H9 (cell line): ENCODE results near the gene FAM221B. TPM values are rescaled to one million over a fixed set of nuclear protein-coding genes. Genes with fewer than 3 reads are reported as not detected.

Experiments
- DNase-seq: peaks from one replicate; pipeline ENCODE4 v3.0.0-alpha.2; 2017
- H2AFZ ChIP-seq: one replicate; pipeline ENCODE4 v1.6.1; 2013; ENCODE audit warnings: mild to moderate bottlenecking, low read length, control low read depth, moderate library complexity
- H2AK5ac ChIP-seq: 2 replicates; pipeline ENCODE4 v1.6.1; 2013; ENCODE audit warnings: low read length, control low read depth, mixed read lengths; ENCODE audit not compliant: insufficient read length
- H2BK120ac ChIP-seq: one replicate; pipeline ENCODE4 v1.6.1; 2013; ENCODE audit warnings: low read depth, mild to moderate bottlenecking, low read length, control low read depth, inconsistent platforms; ENCODE audit not compliant: poor library complexity, severe bottlenecking
- H2BK12ac ChIP-seq: 2 replicates; pipeline ENCODE4 v1.6.1; 2013; ENCODE audit warnings: low read length, control low read depth, mixed read lengths, low read depth; ENCODE audit not compliant: insufficient read length
- H2BK15ac ChIP-seq: 2 replicates; pipeline ENCODE4 v1.6.1; 2013; ENCODE audit warnings: low read depth, low read length, control low read depth
- H2BK20ac ChIP-seq: one replicate; pipeline ENCODE4 v1.6.1; 2013; ENCODE audit warnings: low read depth, mild to moderate bottlenecking, low read length, control low read depth, inconsistent platforms; ENCODE audit not compliant: poor library complexity, severe bottlenecking
- H2BK5ac ChIP-seq: 2 replicates; pipeline ENCODE4 v1.6.1; 2013; ENCODE audit warnings: low read length, control low read depth, mixed read lengths; ENCODE audit not compliant: insufficient read length
- H3K14ac ChIP-seq: 2 replicates; pipeline ENCODE4 v1.6.1; 2013; ENCODE audit warnings: low read length, control low read depth; ENCODE audit not compliant: insufficient read depth
- H3K18ac ChIP-seq: 2 replicates; pipeline ENCODE4 v1.6.1; 2013; ENCODE audit warnings: low read depth, mild to moderate bottlenecking, mixed read lengths, low read length, control low read depth; ENCODE audit not compliant: insufficient read length
- H3K23ac ChIP-seq: 2 replicates; pipeline ENCODE4 v1.6.1; 2013; ENCODE audit warnings: low read length, control low read depth, mixed read lengths, low read depth; ENCODE audit not compliant: insufficient read length
- H3K23me2 ChIP-seq: 2 replicates; pipeline ENCODE4 v1.6.1; 2013; ENCODE audit warnings: low read depth, mild to moderate bottlenecking, mixed read lengths, low read length, control low read depth; ENCODE audit not compliant: insufficient read length, poor library complexity, severe bottlenecking
- H3K27ac ChIP-seq: 2 replicates; pipeline ENCODE4 v1.5.1; 2013; ENCODE audit warnings: low read length, control low read depth, mixed read lengths, low read depth; ENCODE audit not compliant: insufficient read length
- H3K27me3 ChIP-seq: 2 replicates; pipeline ENCODE4 v1.6.1; 2013; ENCODE audit warnings: low read length, control low read depth, inconsistent platforms; ENCODE audit not compliant: insufficient read depth
- H3K4ac ChIP-seq: 2 replicates; pipeline ENCODE4 v1.6.1; 2013; ENCODE audit warnings: low read depth, mild to moderate bottlenecking, control low read depth, inconsistent platforms, low read length, moderate library complexity
- H3K4me1 ChIP-seq: 2 replicates; pipeline ENCODE4 v1.6.1; 2013; ENCODE audit warnings: low read length, control low read depth, inconsistent platforms; ENCODE audit not compliant: insufficient read depth
- H3K4me2 ChIP-seq: 2 replicates; pipeline ENCODE4 v1.6.1; 2013; ENCODE audit warnings: low read length, control low read depth, mixed read lengths; ENCODE audit not compliant: insufficient read length, insufficient read depth
- H3K56ac ChIP-seq: 2 replicates; pipeline ENCODE4 v1.6.1; 2013; ENCODE audit warnings: low read depth, mild to moderate bottlenecking, mixed read lengths, low read length, control low read depth; ENCODE audit not compliant: insufficient read length
- H3K79me1 ChIP-seq: 2 replicates; pipeline ENCODE4 v1.6.1; 2013; ENCODE audit warnings: low read depth, mild to moderate bottlenecking, moderate library complexity, low read length, control low read depth, inconsistent platforms; ENCODE audit not compliant: insufficient read depth, poor library complexity, severe bottlenecking
- H3K79me2 ChIP-seq: 2 replicates; pipeline ENCODE4 v1.6.1; 2013; ENCODE audit warnings: low read length, control low read depth, inconsistent platforms; ENCODE audit not compliant: insufficient read depth
- H3K9ac ChIP-seq: 2 replicates; pipeline ENCODE4 v1.6.1; 2013; ENCODE audit warnings: low read length, control low read depth, mixed read lengths; ENCODE audit not compliant: insufficient read length; ENCODE audit errors: extremely low read depth
- H3K9me3 ChIP-seq: one replicate; pipeline ENCODE4 v1.6.1; 2013; ENCODE audit warnings: low read depth, low read length, inconsistent platforms; ENCODE audit not compliant: control insufficient read depth
- H3T11ph ChIP-seq: one replicate; pipeline ENCODE4 v1.6.1; 2013; ENCODE audit warnings: mild to moderate bottlenecking, low read length, control low read depth, inconsistent platforms
- H4K20me1 ChIP-seq: one replicate; pipeline ENCODE4 v1.6.1; 2013; ENCODE audit not compliant: control insufficient read depth, insufficient read length, insufficient read depth
- H4K5ac ChIP-seq: 2 replicates; pipeline ENCODE4 v1.6.1; 2013; ENCODE audit warnings: low read depth, mild to moderate bottlenecking, mixed read lengths, low read length, control low read depth; ENCODE audit not compliant: insufficient read length
- H4K8ac ChIP-seq: replicated peaks from 2 replicates; pipeline ENCODE4 v1.6.1; 2013; ENCODE audit warnings: low read length, control low read depth, mixed read lengths, low read depth; ENCODE audit not compliant: insufficient read length
- H4K91ac ChIP-seq: 2 replicates; pipeline ENCODE4 v1.6.1; 2013; ENCODE audit warnings: low read depth, mild to moderate bottlenecking, moderate library complexity, mixed read lengths, low read length, control low read depth; ENCODE audit not compliant: insufficient read length
- H3K27ac Mint-ChIP-seq, 3 experiments: 2 replicates in 2 of 3; 3 replicates in 1 of 3; pipeline ENCODE4 v1.8.0; 2020 to 2021; ENCODE audit warnings: mixed read lengths in 3 of 3, mild to moderate bottlenecking in 1 of 3, moderate library complexity in 1 of 3
- H3K27me3 Mint-ChIP-seq: 2 replicates; pipeline ENCODE4 v1.8.0; 2021; ENCODE audit warnings: low read depth, mild to moderate bottlenecking, moderate library complexity, mixed read lengths
- H3K36me3 Mint-ChIP-seq, 3 experiments: 2 replicates in 2 of 3; 3 replicates in 1 of 3; pipeline ENCODE4 v1.8.0; 2020 to 2021; ENCODE audit warnings: low read depth in 3 of 3, mixed read lengths in 3 of 3; ENCODE audit not compliant: insufficient read depth in 1 of 3
- H3K4me1 Mint-ChIP-seq, 2 experiments: 2 replicates each; pipeline ENCODE4 v1.8.0; 2020; ENCODE audit warnings: mixed read lengths in 2 of 2
- H3K4me3 Mint-ChIP-seq, 2 experiments: 2 replicates in 1 of 2; 3 replicates in 1 of 2; pipeline ENCODE4 v1.8.0; 2020 to 2021; ENCODE audit warnings: mild to moderate bottlenecking in 2 of 2, mixed read lengths in 2 of 2, moderate library complexity in 1 of 2
- H3K9me3 Mint-ChIP-seq, 2 experiments: 2 replicates in 1 of 2; 3 replicates in 1 of 2; pipeline ENCODE4 v1.8.0; 2020; ENCODE audit warnings: mild to moderate bottlenecking in 2 of 2, mixed read lengths in 2 of 2, moderate library complexity in 1 of 2
- CTCF ChIP-seq: fragments of 200-600 bp; sonication (generic); conservative IDR thresholded peaks from 3 replicates; pipeline ENCODE4 v1.8.0; 2021; ENCODE audit warnings: antibody characterized with exemption, mild to moderate bottlenecking
- WGBS: extraction: QIAGEN DNeasy Blood & Tissue Kit; methylation state at CpG from one replicate; pipeline ENCODE4 v1.1.7; 2013; ENCODE audit warnings: missing lambda C conversion rate, low lambda C conversion rate, mixed read lengths; ENCODE audit not compliant: insufficient read length; ENCODE audit errors: extremely low coverage; 5-methylcytosine and 5-hydroxymethylcytosine counted together
- total RNA-seq: library from RNA; stranded (reverse); gene quantifications from 2 replicates; pipeline ENCODE4 v1.2.1, GENCODE V29; 2021

FAM221B gene
- total RNA-seq, 1 experiment from 2014 or later = not detected

DNA sequence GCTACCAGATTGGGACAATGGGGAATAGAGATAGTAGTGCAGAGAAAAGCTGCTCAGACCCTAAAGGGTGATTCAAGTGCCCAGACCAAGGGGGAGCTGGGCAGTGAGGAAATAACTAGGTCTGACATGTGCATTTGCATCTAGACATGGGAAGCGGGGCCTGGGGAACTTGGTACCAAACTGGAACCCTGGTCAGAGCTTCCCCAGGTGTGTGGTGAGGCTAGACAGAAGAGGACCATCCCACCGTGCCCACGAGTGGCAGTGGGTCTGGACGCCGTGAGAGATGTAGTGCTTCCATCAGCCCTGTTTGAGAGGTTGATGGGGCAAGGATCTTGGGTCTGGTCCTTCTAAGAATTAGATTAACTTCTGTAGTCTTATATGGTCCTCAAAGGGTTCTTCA lies 8.1 kb upstream of the FAM221B start:
- Histone ChIP-seq H2BK15ac (no peak overlapping the region), H3K27me3 (no peaks in the 10 kb centered on the region), H4K8ac (no peak overlapping the region), H4K20me1 (no peaks in the 10 kb centered on the region), H3K4ac (no peak overlapping the region), H4K5ac (no peak overlapping the region), H3K79me2 (no peaks in the 10 kb centered on the region), H3K27ac (no peak overlapping the region), H2BK12ac (no peak overlapping the region), H3K9me3 (no peaks in the 10 kb centered on the region), H2BK20ac (no peak overlapping the region), H3K9ac (no peak overlapping the region), H3T11ph (no peak overlapping the region), H3K23me2 (no peaks in the 10 kb centered on the region), H2AFZ (no peak overlapping the region), H3K79me1 (no peaks in the 10 kb centered on the region), H3K4me1 (no peaks in the 10 kb centered on the region), H3K18ac (no peak overlapping the region), H3K4me2 (no peak overlapping the region), H3K23ac (no peak overlapping the region), H3K56ac (no peak overlapping the region), H2BK120ac (no peak overlapping the region), H3K14ac (no peak overlapping the region), H2BK5ac (no peak overlapping the region), H2AK5ac (no peak overlapping the region), H4K91ac (no peak overlapping the region)
- TF ChIP-seq CTCF = no peak
- Mint-ChIP-seq H3K9me3 (no peaks in the 10 kb centered on the region), H3K4me3 (no peak overlapping the region), H3K4me1 (peaks cover 12 to 24% of the 10 kb centered on the region in 2 experiments), H3K27ac (no peak overlapping the region), H3K36me3 (no peaks in the 10 kb centered on the region; a peak in 1 of 7 replicates), H3K27me3 (peaks cover 20% of the 10 kb centered on the region)
- no peak for DNase-seq
- WGBS = no CpG with 5 or more reads among the region's 5 CpGs
